ENCODE measurements around the gene CDK4. TPM values are rescaled to one million over a fixed set of nuclear protein-coding genes. Genes with fewer than 3 reads are reported as not detected.

Gene CDK4
- total RNA-seq, 1 experiment from 2014 or later: 156 TPM

GRCh38 chr12:57707250-57707649 lies 44.9 kb downstream of the CDK4 start:
- H3K9me3 ChIP-seq (ENCODE audit: insufficient read depth, low read depth): peaks cover 4% of the 10 kb centered on the region; the same call in 1 of the 2 replicates
- H3K9me2 ChIP-seq (ENCODE audit: insufficient read depth): no peaks in the 10 kb centered on the region
- intact Hi-C loops (cut with micrococcal nuclease; ENCODE audit: unreplicated experiment): no loop called here
- no peaks in the 10 kb centered on the region for H3K4me1 ChIP-seq (replicated peaks; ENCODE audit: insufficient read depth)
- no peaks in the 10 kb centered on the region for H3K79me2 ChIP-seq (ENCODE audit: low read depth)
- peaks cover 11% of the 10 kb centered on the region for H3K36me3 ChIP-seq (ENCODE audit: low read depth)
- H2AFZ ChIP-seq: no peak overlapping the region
- no peaks in the 10 kb centered on the region for H4K20me1 ChIP-seq (ENCODE audit: insufficient read depth)
- CTCF ChIA-PET: no interaction called here
- no peaks in the 10 kb centered on the region for H3K27me3 ChIP-seq (ENCODE audit: insufficient read depth, low read depth)
- H3F3A ChIP-seq (ENCODE audit: insufficient read depth, low read depth): no peaks in the 10 kb centered on the region; the same call in 1 of the 2 replicates
- no peak for TF ChIP-seq EZH2 (IDR thresholded peaks at IDR 0.05; ENCODE audit: low read depth)
- TF ChIP-seq, protein P1, sequence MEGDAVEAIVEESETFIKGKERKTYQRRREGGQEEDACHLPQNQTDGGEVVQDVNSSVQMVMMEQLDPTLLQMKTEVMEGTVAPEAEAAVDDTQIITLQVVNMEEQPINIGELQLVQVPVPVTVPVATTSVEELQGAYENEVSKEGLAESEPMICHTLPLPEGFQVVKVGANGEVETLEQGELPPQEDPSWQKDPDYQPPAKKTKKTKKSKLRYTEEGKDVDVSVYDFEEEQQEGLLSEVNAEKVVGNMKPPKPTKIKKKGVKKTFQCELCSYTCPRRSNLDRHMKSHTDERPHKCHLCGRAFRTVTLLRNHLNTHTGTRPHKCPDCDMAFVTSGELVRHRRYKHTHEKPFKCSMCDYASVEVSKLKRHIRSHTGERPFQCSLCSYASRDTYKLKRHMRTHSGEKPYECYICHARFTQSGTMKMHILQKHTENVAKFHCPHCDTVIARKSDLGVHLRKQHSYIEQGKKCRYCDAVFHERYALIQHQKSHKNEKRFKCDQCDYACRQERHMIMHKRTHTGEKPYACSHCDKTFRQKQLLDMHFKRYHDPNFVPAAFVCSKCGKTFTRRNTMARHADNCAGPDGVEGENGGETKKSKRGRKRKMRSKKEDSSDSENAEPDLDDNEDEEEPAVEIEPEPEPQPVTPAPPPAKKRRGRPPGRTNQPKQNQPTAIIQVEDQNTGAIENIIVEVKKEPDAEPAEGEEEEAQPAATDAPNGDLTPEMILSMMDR (conservative IDR thresholded peaks at IDR 0.05): no peak
- H3K27ac ChIP-seq: no peak overlapping the region
- no peak overlapping the region for H3K4me3 ChIP-seq
- no peak for DNase-seq
- POLR2A ChIA-PET (ENCODE audit: unreplicated experiment): no interaction called here
- no TSS peak for BruUV-seq (replicated peaks)
- no peak overlapping the region for H3K4me2 ChIP-seq

DNA sequence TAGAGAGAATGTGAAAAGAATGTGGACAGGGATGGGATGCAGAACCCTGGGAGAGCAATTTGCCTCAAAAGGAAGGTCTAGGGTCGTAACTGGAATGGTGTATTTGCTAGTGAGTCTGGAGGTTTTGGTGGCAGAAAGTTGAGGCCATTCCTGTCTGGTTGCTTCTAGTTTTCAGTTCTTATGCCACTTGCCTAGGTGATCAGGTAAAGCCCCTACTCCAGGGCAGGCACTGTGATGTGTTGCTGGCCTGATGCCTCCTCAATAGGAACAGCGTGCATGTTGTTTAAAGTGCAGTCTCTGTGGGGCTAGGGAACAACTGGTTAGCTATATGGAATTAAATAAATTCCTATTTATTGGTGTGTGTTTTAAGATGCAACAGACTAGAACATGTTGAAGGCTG lies 51.8 kb downstream of the CDK4 start:
- no peak for TF ChIP-seq EZH2 (IDR thresholded peaks at IDR 0.05; ENCODE audit: low read depth)
- TF ChIP-seq, protein P1 (conservative IDR thresholded peaks at IDR 0.05): no peak
- Histone ChIP-seq H3K27me3 (ENCODE audit: insufficient read depth, low read depth) (no peaks in the 10 kb centered on the region), H3K9me2 (ENCODE audit: insufficient read depth) (no peaks in the 10 kb centered on the region), H3K4me3 (no peak overlapping the region), H3K9me3 (ENCODE audit: insufficient read depth, low read depth) (peaks cover 4% of the 10 kb centered on the region; the same call in 1 of the 2 replicates), H3K4me1 (replicated peaks; ENCODE audit: insufficient read depth) (no peaks in the 10 kb centered on the region), H3F3A (ENCODE audit: insufficient read depth, low read depth) (no peaks in the 10 kb centered on the region), H4K20me1 (ENCODE audit: insufficient read depth) (no peaks in the 10 kb centered on the region), H3K4me2 (no peak overlapping the region), H3K36me3 (ENCODE audit: low read depth) (peaks cover 15% of the 10 kb centered on the region), H3K79me2 (ENCODE audit: low read depth) (peaks cover 1% of the 10 kb centered on the region), H2AFZ (no peak overlapping the region), H3K27ac (no peak overlapping the region)
- CTCF ChIA-PET: no interaction called here
- no peak for DNase-seq
- no TSS peak for BruUV-seq (replicated peaks)
- intact Hi-C loops (cut with micrococcal nuclease; ENCODE audit: unreplicated experiment): no loop called here
- POLR2A ChIA-PET (ENCODE audit: unreplicated experiment): no interaction called here

DNA sequence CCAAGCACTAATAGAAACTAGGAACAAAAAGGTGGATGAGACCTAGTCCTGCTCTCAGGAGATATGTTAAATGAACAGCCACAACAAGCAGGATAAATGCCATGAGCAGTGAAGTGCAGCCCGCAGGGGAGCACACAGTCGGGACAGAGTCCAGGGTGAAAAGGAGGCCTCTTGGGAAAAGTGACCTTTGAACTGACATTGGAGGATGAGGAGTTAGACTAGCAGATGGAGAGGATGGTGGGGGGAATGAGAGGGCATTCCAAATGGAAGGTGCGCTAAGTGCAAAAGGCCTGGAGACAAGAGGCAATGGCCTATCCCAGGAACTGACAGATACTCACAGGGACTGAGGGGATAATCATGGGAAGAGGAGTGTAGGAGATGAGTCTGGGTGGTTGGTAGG lies 53.7 kb downstream of the CDK4 start:
- CTCF ChIA-PET: no interaction called here
- intact Hi-C loops (cut with micrococcal nuclease; ENCODE audit: unreplicated experiment): no loop called here
- Histone ChIP-seq H3K9me3 (ENCODE audit: insufficient read depth, low read depth) (no peaks in the 10 kb centered on the region), H3K27me3 (ENCODE audit: insufficient read depth, low read depth) (no peaks in the 10 kb centered on the region), H4K20me1 (ENCODE audit: insufficient read depth) (no peaks in the 10 kb centered on the region), H3K79me2 (ENCODE audit: low read depth) (peaks cover 10% of the 10 kb centered on the region), H3F3A (ENCODE audit: insufficient read depth, low read depth) (no peaks in the 10 kb centered on the region; the same call in 1 of the 2 replicates), H3K36me3 (ENCODE audit: low read depth) (peaks cover 9% of the 10 kb centered on the region; the same call in 1 of the 2 replicates), H3K4me3 (no peak overlapping the region), H3K4me1 (replicated peaks; ENCODE audit: insufficient read depth) (peaks cover 8% of the 10 kb centered on the region), H3K4me2 (no peak overlapping the region), H2AFZ (no peak overlapping the region), H3K9me2 (ENCODE audit: insufficient read depth) (no peaks in the 10 kb centered on the region), H3K27ac (no peak overlapping the region)
- POLR2A ChIA-PET (ENCODE audit: unreplicated experiment): no interaction called here
- no TSS peak for BruUV-seq (replicated peaks)
- no peak for DNase-seq
- TF ChIP-seq EZH2 (IDR thresholded peaks at IDR 0.05; ENCODE audit: low read depth): no peak
- TF ChIP-seq, protein P1 (conservative IDR thresholded peaks at IDR 0.05): no peak

Small RNA genes within 50 kb of the gene (microRNA-seq; reads per million reads assigned to microRNA genes)
- gene MIR6759 (ENCODE audit: borderline number of aligned reads, borderline replicate concordance): not detected

Other genes with a start within 250 kb of the CDK4 start
- 15.6 and 17.3 TPM in 2 replicates for gene DDIT3, start 231.8 kb downstream of the CDK4 start, total RNA-seq (2021)
- gene MBD6, start 229.5 kb downstream of the CDK4 start, total RNA-seq (2021): 47.3 and 78.4 TPM in 2 replicates
- 93.4 and 105 TPM in 2 replicates for gene DCTN2, start 205.1 kb downstream of the CDK4 start, total RNA-seq (2021)
- 0.07 TPM in 1 of 2 replicates, not detected in the other for gene KIF5A, start 202.3 kb downstream of the CDK4 start, total RNA-seq (2021)
- 47.7 and 48.7 TPM in 2 replicates for gene PIP4K2C, start 161.1 kb downstream of the CDK4 start, total RNA-seq (2021)
- gene DTX3, start 147.5 kb downstream of the CDK4 start, total RNA-seq (2021): 16.2 and 18.1 TPM in 2 replicates
- 12.9 and 18.8 TPM in 2 replicates for gene ARHGEF25, start 140.9 kb downstream of the CDK4 start, total RNA-seq (2021)
- gene B4GALNT1, start 119.1 kb downstream of the CDK4 start, total RNA-seq (2021): 15.0 and 17.9 TPM in 2 replicates
- gene OS9, start 58.2 kb downstream of the CDK4 start, total RNA-seq (2021): 96.7 and 108 TPM in 2 replicates
- 0.40 and 0.50 TPM in 2 replicates for gene AGAP2, start 13.6 kb downstream of the CDK4 start, total RNA-seq (2021)
- 18.2 and 22.5 TPM in 2 replicates for gene TSPAN31, start 7.3 kb downstream of the CDK4 start, total RNA-seq (2021)
- 18.9 and 21.2 TPM in 2 replicates for gene MARCHF9, start 2.8 kb upstream of the CDK4 start, total RNA-seq (2021)
- gene CYP27B1, start 14.8 kb upstream of the CDK4 start, total RNA-seq (2021): 1.6 and 1.8 TPM in 2 replicates
- 15.8 and 17.9 TPM in 2 replicates for gene METTL1, start 19.8 kb upstream of the CDK4 start, total RNA-seq (2021)
- 13.1 and 17.8 TPM in 2 replicates for gene EEF1AKMT3, start 20.3 kb upstream of the CDK4 start, total RNA-seq (2021)
- gene TSFM, start 30.5 kb upstream of the CDK4 start, total RNA-seq (2021): 38.1 and 44.8 TPM in 2 replicates
- 1.6 and 3.0 TPM in 2 replicates for gene AVIL, start 66.4 kb upstream of the CDK4 start, total RNA-seq (2021)
- 102 and 107 TPM in 2 replicates for gene CTDSP2, start 94.4 kb upstream of the CDK4 start, total RNA-seq (2021)
- 5.1 and 6.5 TPM in 2 replicates for gene ATP23, start 189.3 kb upstream of the CDK4 start, total RNA-seq (2021)

Data from PC-9 (cell line).